Dermis blood vessel endothelial cell (primary cell): Measurements from ENCODE around the gene PGA3. TPM values are rescaled to one million over a fixed set of nuclear protein-coding genes. Genes with fewer than 3 reads are reported as not detected.
"Not testable (repeated sequence)": the region's sequence is repeated elsewhere in the genome, so short reads cannot be mapped to it uniquely, and the experiment has no call there.

Source experiments
- DNase-seq: peaks from one replicate; pipeline ENCODE4 v3.0.0; 2010
- total RNA-seq: library from RNA; depleted of rRNA; stranded (reverse); fragments of >200 nt; gene quantifications from 2 replicates; pipeline ENCODE4 v1.2.3, GENCODE V29; 2014

The PGA3 gene
- not detected in 2 replicates for total RNA-seq

- not testable (repeated sequence) for DNase-seq
Observed at GRCh38 chr11:61202950-61203746, at the start of gene PGA3. Gene PGA3 (plus strand): TSS chr11:61203515. CDS start chr11:61203565, 50 bp downstream.

- DNase-seq, result peak; percentile 53
Observed at GRCh38 chr11:61153593-61154095, 49.7 kb upstream of the PGA3 start.

- no peak for DNase-seq
Observed at GRCh38 chr11:61154528-61154927, 48.8 kb upstream of the PGA3 start.

- no peak for DNase-seq
Observed at GRCh38 chr11:61155312-61155711, 48.0 kb upstream of the PGA3 start.

GRCh38 chr11:61155741-61156140, 47.6 kb upstream of the PGA3 start:
- DNase-seq, result no peak

GRCh38 chr11:61157743-61158142, 45.6 kb upstream of the PGA3 start:
- no peak for DNase-seq

GRCh38 chr11:61158691-61159381, 44.5 kb upstream of the PGA3 start:
- peak; percentile 76 for DNase-seq

- peak; percentile 32 for DNase-seq
Observed at GRCh38 chr11:61160487-61161189, 42.7 kb upstream of the PGA3 start.

GRCh38 chr11:61161190-61162091, 41.9 kb upstream of the PGA3 start, which contains the start of gene VPS37C:
Gene VPS37C (minus strand): TSS chr11:61161426. CDS start chr11:61138829, 22,597 bp downstream.
- peak; percentile 92 for DNase-seq

GRCh38 chr11:61162092-61162941, 41.0 kb upstream of the PGA3 start:
- peak; percentile 52 for DNase-seq

- no peak for DNase-seq
Observed at GRCh38 chr11:61163021-61163420, 40.3 kb upstream of the PGA3 start.

- DNase-seq, result no peak
Observed at GRCh38 chr11:61163714-61164605, 39.4 kb upstream of the PGA3 start.

- no peak for DNase-seq
Observed at GRCh38 chr11:61164606-61165424, 38.5 kb upstream of the PGA3 start.

GRCh38 chr11:61165785-61166184, 37.5 kb upstream of the PGA3 start:
- DNase-seq, result not testable (repeated sequence)

- not testable (repeated sequence) for DNase-seq
Observed at GRCh38 chr11:61166331-61166730, 37.0 kb upstream of the PGA3 start.

- no peak for DNase-seq
Observed at GRCh38 chr11:61168042-61168688, 35.1 kb upstream of the PGA3 start.

- DNase-seq, result no peak
Observed at GRCh38 chr11:61168800-61169199, 34.5 kb upstream of the PGA3 start.

- DNase-seq, result no peak
Observed at GRCh38 chr11:61170566-61170965, 32.7 kb upstream of the PGA3 start.
